Measurements from ENCODE around the gene CD200R1.

DNA sequence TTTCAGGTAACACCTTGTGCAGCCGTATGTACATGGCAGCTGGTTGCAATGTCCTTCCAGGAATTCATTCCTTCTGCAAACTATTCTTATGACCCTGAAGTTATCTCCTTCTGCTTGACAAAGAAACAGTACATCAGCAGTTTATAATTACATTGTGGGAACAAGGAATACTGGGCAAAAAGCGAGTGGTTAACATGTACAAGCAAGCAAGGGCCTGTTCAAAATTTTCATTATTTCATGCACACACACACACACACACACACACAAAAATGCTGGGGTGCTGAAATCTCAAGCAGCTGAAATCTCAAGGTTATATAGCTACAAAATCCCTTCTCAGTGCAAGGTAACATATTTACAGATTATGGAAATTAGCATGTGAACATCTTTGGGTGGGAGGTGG is 46.6 kb upstream of the CD200R1 start:
- TF ChIP-seq CTCF (conservative IDR thresholded peaks at IDR 0.05; ENCODE audit: low read length): no peak
- no peak for TF ChIP-seq EZH2phosphoT487 (IDR thresholded peaks at IDR 0.05; ENCODE audit: borderline replicate concordance, low read depth, low read length)
